ENCODE measurements around the gene APOA5. TPM values are rescaled to one million over a fixed set of nuclear protein-coding genes. Genes with fewer than 3 reads are reported as not detected.
A peak's percentile ranks its signal among the peaks of the same experiment; 100 is the strongest.

The APOA5 gene
- total RNA-seq, 1 donor from 2014 or later: not detected

- peaks cover 48% of the 10 kb centered on the region for H3K36me3 ChIP-seq
- TF ChIP-seq CTCF (IDR thresholded peaks at IDR 0.05; ENCODE audit: borderline replicate concordance): no peak
- DNase-seq: no peak
- no peaks in the 10 kb centered on the region for H3K27me3 ChIP-seq (ENCODE audit: low read depth)
- H3K27ac ChIP-seq (replicated peaks): no peak overlapping the region
- peaks cover 17% of the 10 kb centered on the region for H3K4me1 ChIP-seq
- intact Hi-C loops (cut with micrococcal nuclease): no loop called here
- no peak overlapping the region for H3K4me3 ChIP-seq
- H3K9me3 ChIP-seq (replicated peaks): no peaks in the 10 kb centered on the region
These were observed 14.6 kb downstream of the APOA5 start for GRCh38 chr11:116777056-116777455.

DNA sequence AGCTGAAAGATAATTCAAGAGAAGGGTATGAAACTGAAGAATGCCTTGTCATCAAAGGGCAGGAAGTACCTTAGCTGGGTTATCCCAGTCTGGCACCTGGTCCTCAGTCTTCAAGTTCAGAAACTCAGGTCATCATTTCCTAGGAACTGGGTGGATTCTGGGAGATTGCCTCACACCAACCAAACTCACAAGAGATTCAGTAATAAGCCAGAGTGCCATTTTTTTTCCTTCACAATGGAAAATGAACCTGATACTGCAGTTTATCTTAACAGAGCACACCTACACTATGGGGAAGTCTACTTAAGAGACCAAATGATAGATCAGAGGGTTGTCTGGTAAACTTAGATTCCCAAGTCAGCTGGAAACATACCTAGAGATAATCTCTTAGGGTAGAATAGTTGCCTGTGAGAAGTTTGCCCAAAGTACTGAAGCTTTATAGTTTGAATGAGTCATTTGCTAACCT lies 15.1 kb downstream of the APOA5 start:
- Histone ChIP-seq H3K36me3 (peaks cover 43% of the 10 kb centered on the region), H3K27me3 (ENCODE audit: low read depth) (no peaks in the 10 kb centered on the region), H3K4me3 (no peak overlapping the region), H3K27ac (replicated peaks) (no peak overlapping the region), H3K9me3 (replicated peaks) (no peaks in the 10 kb centered on the region), H3K4me1 (peaks cover 22% of the 10 kb centered on the region)
- TF ChIP-seq CTCF (IDR thresholded peaks at IDR 0.05; ENCODE audit: borderline replicate concordance): no peak
- DNase-seq: no peak
- intact Hi-C loops (cut with micrococcal nuclease): no loop called here

- peaks cover 28% of the 10 kb centered on the region for H3K4me1 ChIP-seq
- H3K27me3 ChIP-seq (ENCODE audit: low read depth): no peaks in the 10 kb centered on the region
- intact Hi-C loops (cut with micrococcal nuclease): no loop called here
- no peak for TF ChIP-seq CTCF (IDR thresholded peaks at IDR 0.05; ENCODE audit: borderline replicate concordance)
- no peak for DNase-seq
- no peaks in the 10 kb centered on the region for H3K9me3 ChIP-seq (replicated peaks)
- H3K27ac ChIP-seq (replicated peaks): no peak overlapping the region
- peaks cover 37% of the 10 kb centered on the region for H3K36me3 ChIP-seq
- no peak overlapping the region for H3K4me3 ChIP-seq
These were observed 15.7 kb downstream of the APOA5 start for GRCh38 chr11:116775975-116776374.

- Histone ChIP-seq H3K4me3 (no peak overlapping the region), H3K36me3 (peaks cover 24% of the 10 kb centered on the region), H3K27ac (replicated peaks) (no peak overlapping the region), H3K4me1 (peaks cover 36% of the 10 kb centered on the region), H3K9me3 (replicated peaks) (no peaks in the 10 kb centered on the region), H3K27me3 (ENCODE audit: low read depth) (no peaks in the 10 kb centered on the region)
- DNase-seq: no peak
- TF ChIP-seq CTCF (IDR thresholded peaks at IDR 0.05; ENCODE audit: borderline replicate concordance): no peak
- intact Hi-C loops (cut with micrococcal nuclease): no loop called here
These were observed 17.0 kb downstream of the APOA5 start for GRCh38 chr11:116774661-116775060.

GRCh38 chr11:116773203-116774097 lies 18.2 kb downstream of the APOA5 start:
- DNase-seq: no peak
- Histone ChIP-seq H3K4me1 (peaks cover 39% of the 10 kb centered on the region), H3K9me3 (replicated peaks) (no peaks in the 10 kb centered on the region), H3K4me3 (peak overlapping the region; percentile 94), H3K27me3 (ENCODE audit: low read depth) (no peaks in the 10 kb centered on the region), H3K36me3 (peaks cover 23% of the 10 kb centered on the region), H3K27ac (replicated peaks) (peak overlapping the region; percentile 94)
- no peak for TF ChIP-seq CTCF (IDR thresholded peaks at IDR 0.05; ENCODE audit: borderline replicate concordance)
- intact Hi-C loops (cut with micrococcal nuclease): no loop called here

Data from left ventricle myocardium inferior (tissue), 1 donor.